ENCODE measurements around the gene ZDHHC19.

GRCh38 chr3:196220587-196220986 is 9.4 kb upstream of the ZDHHC19 start:
- TF ChIP-seq CTCF (IDR thresholded peaks at IDR 0.05; ENCODE audit: low read depth, low read length) (no peak), POLR2A (IDR thresholded peaks at IDR 0.05; ENCODE audit: extremely low read depth, insufficient read length) (no peak), MYC (IDR thresholded peaks at IDR 0.05; ENCODE audit: low read depth, low read length) (no peak)

Measured in NB4 (cell line).